HS-5 (cell line): ENCODE results near the gene RNF11.
"Not testable (repeated sequence)": the region's sequence is repeated elsewhere in the genome, so short reads cannot be mapped to it uniquely, and the experiment has no call there.

Source experiments
- DNase-seq: peaks from one replicate; pipeline ENCODE4 v3.0.0-alpha.2; 2012; ENCODE audit warnings: low read depth

The RNF11 gene

GRCh38 chr1:51228471-51228870, 7.6 kb upstream of the RNF11 start:
- not testable (repeated sequence) for DNase-seq

- no peak for DNase-seq
Measured at GRCh38 chr1:51230501-51231078, 5.5 kb upstream of the RNF11 start.

- DNase-seq, result no peak
Measured at GRCh38 chr1:51231120-51231519, 5.0 kb upstream of the RNF11 start.

- DNase-seq, result no peak
Measured at GRCh38 chr1:51231896-51232295, 4.2 kb upstream of the RNF11 start.

GRCh38 chr1:51234236-51234635, 1.8 kb upstream of the RNF11 start:
- DNase-seq, result not testable (repeated sequence)

- no peak for DNase-seq
Measured at GRCh38 chr1:51234721-51235425, 1.2 kb upstream of the RNF11 start.

GRCh38 chr1:51236531-51237350, 668 bp downstream of the RNF11 start:
- DNase-seq, result no peak

- DNase-seq, result no peak
Measured at GRCh38 chr1:51237351-51238033, 1.4 kb downstream of the RNF11 start.

- DNase-seq, result no peak
Measured at GRCh38 chr1:51238034-51238403, 1.9 kb downstream of the RNF11 start.

GRCh38 chr1:51240084-51240483, 4.0 kb downstream of the RNF11 start:
- DNase-seq, result no peak

GRCh38 chr1:51241119-51241518, 5.0 kb downstream of the RNF11 start:
- DNase-seq, result no peak

- DNase-seq, result no peak
Measured at GRCh38 chr1:51242546-51242945, 6.5 kb downstream of the RNF11 start.

- no peak for DNase-seq
Measured at GRCh38 chr1:51247022-51247421, 10.9 kb downstream of the RNF11 start.

GRCh38 chr1:51247499-51247898, 11.4 kb downstream of the RNF11 start:
- no peak for DNase-seq

GRCh38 chr1:51249445-51249844, 13.4 kb downstream of the RNF11 start:
- DNase-seq, result no peak

- DNase-seq, result not testable (repeated sequence)
Measured at GRCh38 chr1:51250729-51251128, 14.7 kb downstream of the RNF11 start.

GRCh38 chr1:51251165-51251564, 15.1 kb downstream of the RNF11 start:
- DNase-seq, result not testable (repeated sequence)

- DNase-seq, result no peak
Measured at GRCh38 chr1:51252366-51252765, 16.3 kb downstream of the RNF11 start.

- DNase-seq, result no peak
Measured at GRCh38 chr1:51253691-51254090, 17.6 kb downstream of the RNF11 start.

- DNase-seq, result no peak
Measured at GRCh38 chr1:51255331-51255730, 19.3 kb downstream of the RNF11 start.

- no peak for DNase-seq
Measured at GRCh38 chr1:51263147-51263877, 27.2 kb downstream of the RNF11 start.

- DNase-seq, result peak; percentile 78
Measured at GRCh38 chr1:51264451-51264850, 28.4 kb downstream of the RNF11 start.
